Measurements from ENCODE around the gene P2RY6. TPM values are rescaled to one million over a fixed set of nuclear protein-coding genes. Genes with fewer than 3 reads are reported as not detected.
A peak's percentile ranks its signal among the peaks of the same experiment; 100 is the strongest.

The P2RY6 gene
- total and polyA plus RNA-seq, 8 donors, result 0.29 to 2.9 (median 1.3) TPM; not detected in 3

GRCh38 chr11:73262851-73263495 is 9.2 kb upstream of the P2RY6 start:
- no peak for DNase-seq
- TF ChIP-seq POLR2A (IDR thresholded peaks at IDR 0.05) (no peak), CTCF (IDR thresholded peaks at IDR 0.05) (no peak), EP300 (IDR thresholded peaks at IDR 0.05) (no peak), POLR2AphosphoS5 (IDR thresholded peaks at IDR 0.05) (no peak)
- Histone ChIP-seq H3K27ac (no peak overlapping the region), H3K4me3 (no peak overlapping the region), H3K27me3 (peaks cover 0 to 24% (median 24%) of the 10 kb centered on the region in 3 donors), H3K36me3 (no peaks in the 10 kb centered on the region), H3K9me3 (no peaks in the 10 kb centered on the region), H3K4me1 (peaks cover 6 to 11% (median 10%) of the 10 kb centered on the region in 4 donors)
- WGBS, 5 donors, result 62 to 72% (median 67%) methylated on average over 5 of the region's 5 CpGs
- intact Hi-C loops (cut with DNase I; ENCODE audit: low total_unique reads), result no loop called here

- no peaks in the 10 kb centered on the region for H3K9me3 ChIP-seq
- TF ChIP-seq POLR2A (IDR thresholded peaks at IDR 0.05) (no peak), CTCF (IDR thresholded peaks at IDR 0.05) (no peak), EP300 (IDR thresholded peaks at IDR 0.05) (no peak), POLR2AphosphoS5 (IDR thresholded peaks at IDR 0.05) (no peak)
- no peak overlapping the region for H3K4me3 ChIP-seq
- intact Hi-C loops (cut with DNase I; ENCODE audit: low total_unique reads), result no loop called here
- 68 to 92% (median 79%) methylated on average over 2 of the region's 2 CpGs for WGBS, 5 donors
- DNase-seq, result no peak
- no peaks in the 10 kb centered on the region for H3K36me3 ChIP-seq
- H3K27ac ChIP-seq, result no peak overlapping the region
- H3K4me1 ChIP-seq, result peaks cover 6 to 8% (median 7%) of the 10 kb centered on the region in 4 donors
- peaks cover 0 to 27% (median 24%) of the 10 kb centered on the region in 3 donors for H3K27me3 ChIP-seq
Observed at GRCh38 chr11:73263640-73264039, 8.5 kb upstream of the P2RY6 start.

- TF ChIP-seq EP300 (IDR thresholded peaks at IDR 0.05) (no peak), POLR2A (IDR thresholded peaks at IDR 0.05) (no peak), POLR2AphosphoS5 (IDR thresholded peaks at IDR 0.05) (no peak), CTCF (IDR thresholded peaks at IDR 0.05) (no peak)
- intact Hi-C loops (cut with DNase I; ENCODE audit: low total_unique reads), result no loop called here
- no peak overlapping the region for H3K4me3 ChIP-seq
- DNase-seq, result peak in 1 of 2 donors; percentile 2
- no peaks in the 10 kb centered on the region for H3K9me3 ChIP-seq
- peaks cover 0 to 42% (median 24%) of the 10 kb centered on the region in 3 donors for H3K27me3 ChIP-seq
- WGBS, 5 donors, result 78 to 93% (median 85%) methylated on average over 4 of the region's 4 CpGs
- H3K36me3 ChIP-seq, result no peaks in the 10 kb centered on the region
- no peak overlapping the region for H3K27ac ChIP-seq
- peaks cover 6 to 19% (median 9%) of the 10 kb centered on the region in 4 donors for H3K4me1 ChIP-seq
Observed at GRCh38 chr11:73265278-73265810, 6.8 kb upstream of the P2RY6 start.

GRCh38 chr11:73265853-73266645 is 6.1 kb upstream of the P2RY6 start:
- H3K27me3 ChIP-seq, result peaks cover 0 to 49% (median 24%) of the 10 kb centered on the region in 3 donors
- H3K9me3 ChIP-seq, result no peaks in the 10 kb centered on the region
- H3K36me3 ChIP-seq, result no peaks in the 10 kb centered on the region
- intact Hi-C loops (cut with DNase I; ENCODE audit: low total_unique reads), result no loop called here
- 78 to 85% (median 81%) methylated on average over 3 of the region's 3 CpGs for WGBS, 5 donors
- TF ChIP-seq CTCF (IDR thresholded peaks at IDR 0.05) (no peak), POLR2AphosphoS5 (IDR thresholded peaks at IDR 0.05) (no peak), POLR2A (IDR thresholded peaks at IDR 0.05) (no peak), EP300 (IDR thresholded peaks at IDR 0.05) (no peak)
- H3K27ac ChIP-seq, result no peak overlapping the region
- peak in 1 of 2 donors; percentile 23 for DNase-seq
- no peak overlapping the region for H3K4me3 ChIP-seq
- H3K4me1 ChIP-seq, result peaks cover 6 to 26% (median 9%) of the 10 kb centered on the region in 4 donors

Data from stomach (tissue), 9 donors.